NCI-H2107 treated with DMSO at 0.1 percent for 48 hours (cell line): ENCODE results near the gene TTC16.
A peak's percentile ranks its signal among the peaks of the same experiment; 100 is the strongest.

ENCODE experiments used
- DNase-seq: peaks from one replicate; lab custom pipeline; 2025; ENCODE audit not compliant: unreplicated experiment; lab: John Stamatoyannopoulos, UW

The TTC16 gene

DNA sequence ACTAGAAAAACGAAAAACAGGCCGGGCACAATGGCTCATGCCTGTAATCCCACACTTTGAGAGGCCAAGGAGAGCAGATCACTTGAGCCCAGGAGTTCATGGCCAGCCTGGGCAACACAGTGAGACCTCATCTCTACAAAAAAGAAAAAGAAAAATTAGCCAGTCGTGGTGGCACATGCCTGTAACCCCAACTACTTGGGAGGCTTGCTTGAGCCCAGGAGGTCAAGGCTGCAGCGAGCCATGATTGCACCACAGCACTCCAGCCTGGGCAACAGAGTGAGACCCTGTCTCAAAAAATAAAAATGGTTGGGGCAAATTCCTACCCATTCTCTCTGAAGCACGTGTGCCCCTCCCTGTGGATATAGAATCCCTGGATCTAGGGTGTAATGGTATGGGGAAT, 17.5 kb upstream of the TTC16 start:
- no peak for DNase-seq

DNA sequence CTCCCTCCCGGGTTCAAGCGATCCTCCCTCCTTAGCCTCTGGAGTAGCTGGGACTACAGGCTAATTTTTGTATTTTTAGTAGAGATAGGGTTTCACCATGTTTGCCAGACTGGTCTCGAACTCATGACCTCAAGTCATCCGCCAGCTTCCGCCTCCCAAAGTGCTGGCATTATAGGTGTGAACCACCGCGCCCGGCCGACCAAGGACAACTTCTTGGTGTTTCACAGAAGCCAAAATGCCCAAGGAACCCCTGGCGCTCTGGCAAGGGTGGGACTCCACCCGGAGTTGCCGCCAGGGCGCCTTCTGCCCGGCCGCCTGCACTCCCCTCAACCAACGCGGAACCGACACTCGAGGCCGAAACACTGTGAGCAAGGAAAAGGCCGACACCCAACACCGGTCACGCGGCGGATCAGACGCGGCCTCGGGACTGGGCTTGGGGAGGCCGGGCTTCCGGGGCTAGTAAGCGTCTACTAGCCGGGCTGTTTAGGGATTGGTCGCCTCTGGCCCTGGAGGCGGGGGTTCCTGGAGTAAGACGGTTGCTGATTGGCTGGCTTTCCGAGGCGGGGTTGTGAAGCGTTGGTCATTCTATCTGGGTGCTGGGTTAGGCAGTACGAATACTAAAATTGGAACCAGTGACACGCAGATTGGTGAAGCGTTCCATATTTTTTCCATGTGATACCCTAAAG, 16.8 kb upstream of the TTC16 start:
- DNase-seq, result peak; percentile 40

DNA sequence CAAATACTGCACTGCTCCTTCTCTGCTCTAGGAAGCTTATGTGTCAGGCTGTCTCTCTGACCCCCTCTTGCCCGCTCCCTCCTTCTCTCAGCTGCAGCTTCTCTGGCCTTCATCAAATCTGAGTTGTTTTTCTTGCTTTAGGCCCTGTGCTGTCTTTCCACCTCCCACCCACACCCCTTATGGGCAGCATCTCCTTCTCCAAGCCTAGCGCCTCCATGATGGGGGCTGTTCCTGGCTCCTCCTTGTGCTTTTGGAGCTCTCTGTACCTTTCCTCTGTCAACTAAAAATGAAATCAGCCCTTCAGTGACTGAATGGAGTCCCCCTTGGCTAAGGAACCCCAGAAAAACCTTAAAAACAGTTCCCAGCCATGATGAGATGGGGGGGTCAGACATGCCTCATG, 15.7 kb upstream of the TTC16 start:
- no peak for DNase-seq

DNA sequence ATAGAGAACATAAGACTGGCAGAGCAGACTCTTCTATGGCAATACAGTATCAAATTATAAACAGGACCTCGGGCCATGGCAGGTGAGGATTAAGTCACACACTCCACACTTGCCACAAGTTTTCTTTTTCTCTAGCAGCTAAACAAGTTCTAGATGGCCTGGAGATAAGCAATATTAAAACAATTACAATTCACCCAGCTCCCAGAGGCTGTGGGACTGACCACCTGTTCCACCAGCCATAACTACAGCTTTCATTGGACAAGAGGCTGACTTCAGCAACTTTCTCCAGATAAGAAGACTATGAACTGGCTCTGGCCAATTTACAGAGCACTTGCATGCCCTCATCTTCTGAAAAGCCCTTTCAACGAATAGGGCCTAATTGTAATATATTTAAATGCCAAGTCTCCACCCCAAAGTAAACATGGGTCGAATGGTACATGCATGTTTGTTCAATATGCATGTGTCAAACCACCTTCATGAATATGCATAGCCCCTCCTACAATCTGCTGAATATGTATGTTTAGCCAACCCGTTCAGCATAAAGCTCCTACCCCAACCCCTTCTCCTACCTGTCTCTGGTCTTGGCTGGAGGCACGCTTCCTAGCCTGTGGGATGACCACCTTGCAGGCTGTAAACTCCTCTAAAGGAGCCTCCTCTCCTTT, 15.2 kb upstream of the TTC16 start:
- no peak for DNase-seq

DNA sequence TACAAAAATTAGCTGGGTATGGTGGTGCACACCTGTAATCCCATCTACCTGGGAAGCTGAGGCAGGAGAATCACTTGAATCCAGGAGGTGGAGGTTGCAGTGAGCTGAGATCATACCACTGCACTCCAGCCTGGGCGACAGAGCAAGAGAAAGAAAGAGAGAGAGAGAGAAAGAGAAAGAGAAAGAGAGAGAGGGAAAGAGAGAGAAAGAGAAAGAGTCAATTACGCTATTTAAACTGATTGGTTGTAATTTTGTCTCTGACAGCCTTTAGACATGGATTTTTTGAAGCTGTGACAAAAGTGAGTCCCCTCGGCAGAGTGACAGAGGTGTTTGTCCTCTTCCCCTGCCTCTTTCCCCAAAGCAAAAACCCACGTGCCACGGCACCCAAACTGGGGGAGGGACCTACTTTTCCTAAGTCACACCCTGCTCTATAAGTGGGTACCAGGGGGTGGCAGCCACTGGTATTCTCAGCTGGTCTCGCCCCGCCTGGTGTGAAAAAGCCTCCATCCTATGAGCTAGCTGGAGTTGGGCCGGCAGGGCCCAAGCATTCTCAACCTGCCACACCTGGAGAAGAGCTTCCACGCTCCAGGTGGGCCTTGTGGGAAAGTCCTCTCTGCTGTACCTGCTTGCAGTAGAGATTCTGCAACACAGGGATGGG, 12.5 kb upstream of the TTC16 start:
- DNase-seq, result no peak

GRCh38 chr9:127705577-127706379, 10.1 kb upstream of the TTC16 start:
- no peak for DNase-seq

DNA sequence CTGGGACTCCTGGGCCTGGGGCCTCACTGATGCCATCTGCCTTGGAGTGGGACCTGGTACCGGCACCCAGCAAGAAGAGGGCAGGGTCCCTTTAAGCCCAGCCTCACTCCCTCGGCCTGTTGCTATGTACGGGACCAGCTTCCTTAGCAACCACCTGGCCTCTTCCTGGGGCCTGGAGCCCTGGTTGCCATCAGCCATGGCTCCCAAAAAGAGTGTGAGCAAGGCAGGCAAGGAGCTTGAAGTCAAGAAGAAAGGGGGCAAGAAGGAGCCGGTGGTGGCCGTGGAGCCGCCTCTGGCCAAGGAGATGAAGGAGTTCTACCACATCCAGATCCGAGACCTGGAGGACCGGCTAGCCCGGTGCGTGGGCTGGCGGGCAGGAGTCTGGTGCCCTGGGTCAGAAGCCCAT, 9.0 kb upstream of the TTC16 start, which contains the start of gene CFAP157:
CFAP157 (plus strand) TSS at position 153 of the 406 bp plus-strand sequence; CDS start at position 197, 44 bp downstream.
- DNase-seq, result no peak

DNA sequence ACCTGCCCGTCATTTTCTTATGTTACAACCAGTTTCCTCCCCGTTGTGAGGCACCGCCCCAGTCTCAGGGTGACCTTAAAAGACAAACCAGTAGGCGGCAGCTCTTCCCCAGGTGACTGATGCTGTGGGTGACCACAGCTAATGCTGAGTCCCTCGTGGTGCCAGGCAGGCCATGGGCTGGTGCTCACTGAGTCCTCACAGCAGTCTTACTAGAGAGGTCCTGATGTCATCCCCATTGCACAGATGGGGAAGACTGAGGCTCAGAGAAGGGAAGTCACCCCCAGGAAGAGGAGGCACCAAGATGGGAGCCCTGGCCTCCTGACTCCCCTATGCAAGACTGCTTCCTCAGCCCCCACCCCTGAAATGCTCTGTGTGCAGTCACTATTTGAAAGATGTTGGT, 8.1 kb upstream of the TTC16 start:
- no peak for DNase-seq

DNA sequence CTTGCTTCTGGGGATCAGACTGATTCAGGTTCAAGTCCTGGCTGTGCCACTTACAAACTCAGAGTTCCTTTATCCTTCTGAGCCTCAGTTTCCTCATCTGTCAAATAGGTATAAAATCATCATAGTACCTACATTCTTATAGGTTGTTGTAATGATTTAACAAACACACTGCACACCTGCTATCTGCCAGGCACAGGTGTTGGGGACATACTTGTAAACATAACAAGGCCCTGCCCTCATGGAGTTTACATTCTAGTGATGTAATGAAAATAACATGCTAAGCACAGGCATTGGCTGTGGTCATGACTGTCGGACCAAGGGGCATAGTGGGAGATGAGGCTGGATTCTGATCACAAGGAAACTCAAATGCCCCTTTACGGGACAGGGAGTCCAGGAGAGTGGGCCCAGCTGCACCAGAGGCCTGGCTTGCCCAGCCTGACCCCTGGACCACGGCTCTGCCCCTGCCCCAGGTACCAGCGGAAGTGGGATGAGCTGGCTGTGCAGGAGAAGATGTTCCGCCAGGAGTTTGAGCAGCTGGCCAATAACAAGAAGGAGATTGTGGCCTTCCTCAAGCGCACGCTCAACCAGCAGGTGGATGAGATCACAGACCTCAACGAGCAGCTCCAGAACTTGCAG, 6.8 kb upstream of the TTC16 start:
- no peak for DNase-seq

DNA sequence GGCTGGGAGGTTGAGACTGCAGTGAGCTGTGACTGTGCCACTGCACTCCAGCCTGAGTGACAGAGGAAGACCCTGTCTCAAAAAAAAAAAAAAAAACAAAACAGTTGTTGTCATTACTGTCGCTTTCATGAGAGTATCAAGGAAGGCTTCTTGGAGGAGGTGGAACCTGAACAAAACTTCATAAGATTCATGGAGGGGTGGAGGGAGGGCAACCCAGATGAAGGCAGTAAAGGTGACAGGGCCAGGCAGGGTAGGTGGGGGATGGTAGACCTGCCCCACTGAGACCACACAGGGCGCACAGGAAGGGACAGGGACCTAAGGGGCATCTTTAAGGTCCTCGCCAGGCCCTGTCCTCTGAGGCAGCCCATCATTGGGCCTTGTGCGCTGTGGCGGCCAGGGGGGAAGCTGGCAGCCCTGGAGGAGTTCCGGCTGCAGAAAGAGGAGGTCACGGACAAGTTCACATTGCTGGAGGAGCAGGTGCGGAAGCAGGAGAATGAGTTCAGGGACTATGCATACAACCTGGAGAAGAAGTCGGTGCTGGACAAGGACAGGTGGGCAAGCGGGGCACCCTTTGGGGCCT, 5.6 kb upstream of the TTC16 start:
- no peak for DNase-seq

- DNase-seq, result no peak
These were observed 4.6 kb upstream of the TTC16 start for GRCh38 chr9:127711226-127711701.

- no peak for DNase-seq
These were observed 4.0 kb upstream of the TTC16 start for GRCh38 chr9:127711831-127712274.

DNA sequence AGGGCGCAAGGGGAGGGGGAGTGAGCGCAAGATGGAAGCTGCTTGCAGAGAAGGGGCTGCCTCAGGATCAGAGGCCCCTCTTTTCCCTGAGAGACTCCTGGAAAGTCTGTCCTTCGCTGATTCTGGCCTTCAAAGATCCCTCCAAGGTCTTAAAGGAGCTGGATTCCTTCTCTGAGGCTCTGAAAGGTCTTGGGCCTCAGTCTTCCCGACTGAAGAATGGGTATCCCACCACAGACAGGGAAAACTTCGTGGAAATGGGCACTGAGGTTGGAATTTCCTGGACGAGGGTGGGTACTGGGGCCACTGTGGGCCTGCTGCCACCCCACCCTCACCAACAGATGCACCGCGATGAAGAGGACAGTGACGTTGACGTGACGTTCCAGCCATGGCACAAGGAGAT, 3.5 kb upstream of the TTC16 start:
- no peak for DNase-seq

DNA sequence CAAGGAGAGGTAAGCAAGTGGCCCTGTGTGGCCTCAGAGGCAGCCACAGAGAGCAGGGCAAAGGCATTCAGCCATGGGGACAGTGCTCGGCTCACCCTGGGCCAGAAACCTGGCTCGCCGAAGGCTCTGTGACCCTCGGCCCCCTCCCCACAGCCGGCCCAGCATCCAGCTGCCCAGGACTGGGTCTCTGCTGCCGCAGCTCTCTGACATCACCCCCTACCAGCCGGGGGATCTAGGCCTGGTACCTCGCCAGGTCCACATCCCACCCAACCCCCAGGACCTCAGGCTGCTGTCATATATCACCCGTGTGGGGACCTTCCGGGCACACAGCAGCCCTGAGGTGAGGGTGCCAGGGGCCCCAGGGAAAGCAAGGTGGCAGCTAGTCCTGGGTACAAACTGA, 3.0 kb upstream of the TTC16 start:
- no peak for DNase-seq

- DNase-seq, result no peak
These were observed 1.7 kb upstream of the TTC16 start for GRCh38 chr9:127714020-127714750.

GRCh38 chr9:127714951-127715469, 869 bp upstream of the TTC16 start:
- DNase-seq, result no peak

DNA sequence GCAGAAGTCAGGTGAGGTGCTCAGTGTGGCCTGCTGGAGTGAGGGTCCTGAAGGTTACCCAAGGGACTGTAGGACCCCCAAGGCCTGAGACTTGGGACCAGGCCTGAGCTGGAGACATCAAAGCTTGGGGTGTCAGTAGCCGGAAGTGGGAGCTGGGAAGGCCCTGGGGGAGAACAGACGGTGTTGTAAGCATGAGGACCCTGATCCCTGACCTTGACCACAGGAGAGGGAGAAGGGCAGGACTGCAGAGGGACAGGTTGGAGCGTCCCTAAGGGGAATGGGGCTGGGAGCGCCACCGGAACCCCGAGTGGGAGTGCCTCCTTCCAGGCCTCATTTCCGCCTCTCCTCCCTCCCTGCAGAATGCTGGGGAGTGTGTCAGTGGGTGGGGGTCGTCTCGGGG, 533 bp downstream of the TTC16 start:
- no peak for DNase-seq

GRCh38 chr9:127717766-127718165, 1.9 kb downstream of the TTC16 start:
- no peak for DNase-seq

- no peak for DNase-seq
These were observed 4.4 kb downstream of the TTC16 start for GRCh38 chr9:127720031-127720864.
